OCI-M2 (cell line): ENCODE results near the gene MAP3K9.
"Not testable (repeated sequence)": the region's sequence is repeated elsewhere in the genome, so short reads cannot be mapped to it uniquely, and the experiment has no call there.

Source experiments
- DNase-seq: peaks from one replicate; lab custom pipeline; 2025; ENCODE audit not compliant: unreplicated experiment; lab: John Stamatoyannopoulos, UW

The MAP3K9 gene

GRCh38 chr14:70726651-70727375 lies 82.5 kb downstream of the MAP3K9 start:
- no peak for DNase-seq

- DNase-seq, result no peak
Observed at GRCh38 chr14:70724944-70725343, 84.4 kb downstream of the MAP3K9 start.

GRCh38 chr14:70724110-70724509 lies 85.2 kb downstream of the MAP3K9 start:
- no peak for DNase-seq

- no peak for DNase-seq
Observed at GRCh38 chr14:70723276-70723675, 86.0 kb downstream of the MAP3K9 start.

- no peak for DNase-seq
Observed at GRCh38 chr14:70722418-70722817, 86.9 kb downstream of the MAP3K9 start.

GRCh38 chr14:70721542-70721941 lies 87.8 kb downstream of the MAP3K9 start:
- DNase-seq, result no peak

GRCh38 chr14:70718383-70719118 lies 90.8 kb downstream of the MAP3K9 start:
- no peak for DNase-seq

GRCh38 chr14:70716958-70717357 lies 92.4 kb downstream of the MAP3K9 start:
- DNase-seq, result no peak

GRCh38 chr14:70716483-70716882 lies 92.8 kb downstream of the MAP3K9 start:
- DNase-seq, result no peak

- no peak for DNase-seq
Observed at GRCh38 chr14:70714055-70714550, 95.2 kb downstream of the MAP3K9 start.

GRCh38 chr14:70713511-70713916 lies 95.8 kb downstream of the MAP3K9 start:
- no peak for DNase-seq

- DNase-seq, result no peak
Observed at GRCh38 chr14:70713096-70713495, 96.2 kb downstream of the MAP3K9 start.

- no peak for DNase-seq
Observed at GRCh38 chr14:70711451-70711850, 97.9 kb downstream of the MAP3K9 start.

GRCh38 chr14:70709726-70710382 lies 99.5 kb downstream of the MAP3K9 start:
- DNase-seq, result no peak

- DNase-seq, result no peak
Observed at GRCh38 chr14:70708717-70709570, 100.4 kb downstream of the MAP3K9 start.

GRCh38 chr14:70707138-70708038 lies 101.9 kb downstream of the MAP3K9 start:
- no peak for DNase-seq

GRCh38 chr14:70706177-70706576 lies 103.1 kb downstream of the MAP3K9 start:
- no peak for DNase-seq

GRCh38 chr14:70704960-70705359 lies 104.4 kb downstream of the MAP3K9 start:
- no peak for DNase-seq

- not testable (repeated sequence) for DNase-seq
Observed at GRCh38 chr14:70703621-70704168, 105.6 kb downstream of the MAP3K9 start.

- DNase-seq, result no peak
Observed at GRCh38 chr14:70702161-70702560, 107.2 kb downstream of the MAP3K9 start.
